CD4-positive, alpha-beta T cell (primary cell): ENCODE results near the gene ADK. TPM values are rescaled to one million over a fixed set of nuclear protein-coding genes. Genes with fewer than 3 reads are reported as not detected.

Experiments
- ATAC-seq: fragments of 200-7000 bp; cut with Tn5 transposase; one replicate; pipeline ENCODE4 v1.10.0; 2022; ENCODE audit warnings: mild to moderate bottlenecking; ENCODE audit not compliant: poor library complexity
- CTCF ChIA-PET: fragments of 350-600 bp; sonication (Branson Sonifier 250); formaldehyde crosslinking; loops from one replicate; lab custom pipeline; 2021; ENCODE audit warnings: antibody characterized with exemption, inconsistent platforms; lab: Charles Lee
- POLR2A ChIA-PET: fragments of 350-600 bp; sonication (Branson Sonifier 250); formaldehyde crosslinking; loops from one replicate; lab custom pipeline; 2021; ENCODE audit warnings: antibody characterized with exemption, inconsistent platforms; lab: Charles Lee
- DNase-seq, 14 experiments: peaks; one replicate each; pipeline ENCODE4 v3.0.0-alpha.2; 2013 to 2020; ENCODE audit warnings: mixed read lengths in 2 of 14
- H3K27ac ChIP-seq, 2 donors: one replicate each; pipeline versions ENCODE4 v1.5.1 to v1.7.0; 2013; ENCODE audit warnings: low read length in 2 of 2, low read depth in 1 of 2, mild to moderate bottlenecking in 1 of 2
- H3K27me3 ChIP-seq, 2 experiments: 1 replicate in 1 of 2; 2 replicates in 1 of 2; pipeline versions ENCODE4 v1.6.1 to v1.7.0; 2013; ENCODE audit warnings: low read length in 2 of 2, control low read depth in 1 of 2, mild to moderate bottlenecking in 1 of 2, moderate library complexity in 1 of 2; ENCODE audit not compliant: insufficient read depth in 2 of 2, control insufficient read depth in 1 of 2
- H3K36me3 ChIP-seq: one replicate; pipeline ENCODE4 v1.6.1; 2013; ENCODE audit warnings: low read length, control low read depth; ENCODE audit not compliant: insufficient read depth
- H3K4me1 ChIP-seq: one replicate; pipeline ENCODE4 v1.6.1; 2013; ENCODE audit warnings: low read length, control low read depth; ENCODE audit not compliant: insufficient read depth
- H3K4me3 ChIP-seq: one replicate; pipeline ENCODE4 v1.5.1; 2013; ENCODE audit warnings: mild to moderate bottlenecking, low read length, moderate library complexity
- H3K9me3 ChIP-seq, 2 experiments: 1 replicate in 1 of 2; 2 replicates in 1 of 2; pipeline versions ENCODE4 v1.6.1 to v1.7.0; 2013; ENCODE audit warnings: low read length in 2 of 2, mild to moderate bottlenecking in 2 of 2, control low read depth in 1 of 2, moderate library complexity in 1 of 2; ENCODE audit not compliant: control insufficient read depth in 1 of 2, insufficient read depth in 1 of 2
- H3K27ac Mint-ChIP-seq: one replicate; pipeline ENCODE4 v1.8.0; 2020; ENCODE audit warnings: mixed read lengths
- H3K27me3 Mint-ChIP-seq: one replicate; pipeline ENCODE4 v1.8.0; 2021; ENCODE audit warnings: mixed read lengths
- H3K36me3 Mint-ChIP-seq: one replicate; pipeline ENCODE4 v1.8.0; 2021; ENCODE audit warnings: low read depth, mixed read lengths
- H3K4me1 Mint-ChIP-seq: one replicate; pipeline ENCODE4 v1.8.0; 2021; ENCODE audit warnings: low read depth, mixed read lengths
- H3K4me3 Mint-ChIP-seq: one replicate; pipeline ENCODE4 v1.8.0; 2020; ENCODE audit warnings: mild to moderate bottlenecking, mixed read lengths
- H3K9me3 Mint-ChIP-seq: one replicate; pipeline ENCODE4 v1.8.0; 2020; ENCODE audit warnings: mixed read lengths
- CTCF ChIP-seq: fragments of 200-600 bp; IDR thresholded peaks from one replicate; pipeline ENCODE4 v1.8.0; 2022; ENCODE audit warnings: antibody characterized with exemption, mild to moderate bottlenecking
- intact Hi-C, 2 experiments: fragments of 100-400 bp; cut with DNase I in 1 of 2; cut with micrococcal nuclease in 1 of 2; formaldehyde crosslinking; loops; one replicate each; pipeline versions ENCODE4 v1.15.1 to v1.9.0; 2023 to 2025; cut with DNase I, micrococcal nuclease
- total RNA-seq, 174 experiments: library from RNA in 2 of 174; stranded (reverse) in 2 of 174; gene quantifications; one replicate each; pipeline ENCODE4 v1.2.3 and lab custom pipeline; 2021 to 2026

Gene ADK
- total RNA-seq, 2 experiments from 2014 or later: 15.3 to 17.6 TPM

- Mint-ChIP-seq H3K9me3 (no peaks in the 10 kb centered on the region), H3K27ac (no peak overlapping the region), H3K27me3 (no peaks in the 10 kb centered on the region), H3K36me3 (peaks cover 18% of the 10 kb centered on the region), H3K4me3 (no peak overlapping the region), H3K4me1 (no peaks in the 10 kb centered on the region)
- Histone ChIP-seq H3K36me3 (no peaks in the 10 kb centered on the region), H3K27ac (no peak overlapping the region), H3K9me3 (no peaks in the 10 kb centered on the region), H3K4me1 (no peaks in the 10 kb centered on the region), H3K27me3 (no peaks in the 10 kb centered on the region), H3K4me3 (no peak overlapping the region)
- intact Hi-C loops: no loop called here
- POLR2A ChIA-PET: no interaction called here
- DNase-seq (no peak), ATAC-seq (no peak)
- no peak for TF ChIP-seq CTCF
- CTCF ChIA-PET: no interaction called here
Measured at GRCh38 chr10:74610299-74610698, 459.3 kb downstream of the ADK start.

GRCh38 chr10:74612195-74612594 lies 461.2 kb downstream of the ADK start:
- Mint-ChIP-seq H3K9me3 (peaks cover 1% of the 10 kb centered on the region), H3K4me3 (no peak overlapping the region), H3K36me3 (peaks cover 31% of the 10 kb centered on the region), H3K4me1 (no peaks in the 10 kb centered on the region), H3K27ac (no peak overlapping the region), H3K27me3 (no peaks in the 10 kb centered on the region)
- Histone ChIP-seq H3K4me3 (no peak overlapping the region), H3K36me3 (no peaks in the 10 kb centered on the region), H3K4me1 (no peaks in the 10 kb centered on the region), H3K9me3 (no peaks in the 10 kb centered on the region), H3K27me3 (no peaks in the 10 kb centered on the region), H3K27ac (no peak overlapping the region)
- ChIA-PET POLR2A (no interaction called here), CTCF (no interaction called here)
- ATAC-seq (no peak), DNase-seq (no peak)
- no peak for TF ChIP-seq CTCF
- intact Hi-C loops: no loop called here

GRCh38 chr10:74620626-74621025 lies 469.6 kb downstream of the ADK start:
- intact Hi-C loops: no loop called here
- Histone ChIP-seq H3K27ac (no peak overlapping the region), H3K4me1 (no peaks in the 10 kb centered on the region), H3K27me3 (no peaks in the 10 kb centered on the region), H3K4me3 (no peak overlapping the region), H3K9me3 (peaks cover 0 to 8% of the 10 kb centered on the region in 2 experiments), H3K36me3 (no peaks in the 10 kb centered on the region)
- H3K9me3 Mint-ChIP-seq: peaks cover 4% of the 10 kb centered on the region
- H3K27ac Mint-ChIP-seq: no peak overlapping the region
- TF ChIP-seq CTCF: no peak
- H3K4me1 Mint-ChIP-seq: no peaks in the 10 kb centered on the region
- no peak overlapping the region for H3K4me3 Mint-ChIP-seq
- ChIA-PET POLR2A (no interaction called here), CTCF (no interaction called here)
- ATAC-seq (no peak), DNase-seq (no peak)
- H3K27me3 Mint-ChIP-seq: no peaks in the 10 kb centered on the region
- peaks cover 50% of the 10 kb centered on the region for H3K36me3 Mint-ChIP-seq
